Activated naive CD8-positive, alpha-beta T cell treated with anti-CD3 and anti-CD28 coated beads, Interleukin-2, amount 50 U/mL, for 16 hours (primary cell): ENCODE results near the gene KLHL26.

Experiments used
- DNase-seq: peaks from one replicate; pipeline ENCODE4 v3.0.0-alpha.2; 2020; ENCODE audit warnings: low read depth, low spot score

The KLHL26 gene

GRCh38 chr19:18718015-18718526 is 81.2 kb downstream of the KLHL26 start:
- DNase-seq, result no peak

- no peak for DNase-seq
These were observed 82.1 kb downstream of the KLHL26 start for GRCh38 chr19:18718846-18719458.

- DNase-seq, result no peak
These were observed 82.7 kb downstream of the KLHL26 start for GRCh38 chr19:18719541-18719940.
